HCT116 (cell line): Measurements from ENCODE around the gene DEFB123.

Experiments
- EZH2phosphoT487 ChIP-seq: fragments of 200-600 bp; IDR thresholded peaks from 2 replicates; pipeline ENCODE4 v1.6.1; 2018; ENCODE audit warnings: antibody characterized with exemption, borderline replicate concordance
- POLR2A ChIP-seq: IDR thresholded peaks from 2 replicates; pipeline ENCODE4 v1.7.0; 2011; ENCODE audit warnings: borderline replicate concordance; ENCODE audit not compliant: insufficient read depth, insufficient read length; ENCODE audit errors: extremely low read depth
- POLR2AphosphoS5 ChIP-seq: IDR thresholded peaks from 2 replicates; pipeline ENCODE4 v1.6.1; 2011; ENCODE audit warnings: mild to moderate bottlenecking, low read depth, low read length, moderate library complexity
- TF ChIP-seq, protein P1 (sequence below), 3 experiments: fragments of 200-600 bp in 1 of 3; sonication (generic) in 1 of 3; IDR thresholded peaks in 2 of 3; conservative IDR thresholded peaks in 1 of 3; 2 replicates each; pipeline ENCODE4 v1.5.1; 2012 to 2017; ENCODE audit warnings: low read depth in 2 of 3, low read length in 2 of 3, antibody characterized with exemption in 1 of 3, borderline replicate concordance in 1 of 3, control low read depth in 1 of 3, mild to moderate bottlenecking in 1 of 3, mixed read lengths in 1 of 3, mixed run types in 1 of 3, moderate library complexity in 1 of 3; ENCODE audit not compliant: insufficient read depth in 1 of 3
- TF ChIP-seq, protein P2 (sequence below): IDR thresholded peaks from 2 replicates; pipeline ENCODE4 v1.6.1; 2012

DNA sequence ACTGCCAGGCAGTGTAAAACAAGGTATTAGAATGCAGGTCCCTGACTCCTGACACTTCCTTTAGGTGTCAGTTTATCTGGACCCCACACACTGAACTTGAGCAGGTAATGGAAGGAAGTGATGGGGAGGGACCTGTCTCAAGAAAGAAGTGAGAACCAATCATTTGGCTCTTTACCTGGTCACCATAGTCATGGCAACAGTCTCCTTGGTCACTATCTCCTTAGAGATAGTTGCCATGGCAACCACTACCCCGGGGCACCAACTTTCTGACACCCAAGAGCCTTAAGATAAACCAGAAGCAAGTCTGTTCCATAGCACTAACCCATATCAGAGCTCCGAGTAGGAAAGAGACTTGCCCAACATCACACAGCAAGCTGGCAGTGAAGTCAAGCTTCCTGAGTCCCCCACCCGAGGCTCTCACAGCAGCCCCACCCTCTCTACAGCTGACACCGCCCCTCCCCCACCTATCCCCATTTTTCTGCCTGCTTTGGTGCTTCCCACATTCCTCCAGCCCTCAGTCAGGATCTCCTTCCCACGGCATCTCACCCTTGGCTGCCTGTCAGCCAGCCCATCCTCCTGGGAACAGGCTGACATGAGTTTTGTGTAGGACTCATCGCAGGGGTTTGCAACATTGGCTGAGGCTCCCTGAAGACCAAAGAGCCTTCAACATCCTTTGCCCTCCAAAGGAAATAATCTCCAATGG is 57.6 kb downstream of the DEFB123 start:
- TF ChIP-seq, protein P1, sequence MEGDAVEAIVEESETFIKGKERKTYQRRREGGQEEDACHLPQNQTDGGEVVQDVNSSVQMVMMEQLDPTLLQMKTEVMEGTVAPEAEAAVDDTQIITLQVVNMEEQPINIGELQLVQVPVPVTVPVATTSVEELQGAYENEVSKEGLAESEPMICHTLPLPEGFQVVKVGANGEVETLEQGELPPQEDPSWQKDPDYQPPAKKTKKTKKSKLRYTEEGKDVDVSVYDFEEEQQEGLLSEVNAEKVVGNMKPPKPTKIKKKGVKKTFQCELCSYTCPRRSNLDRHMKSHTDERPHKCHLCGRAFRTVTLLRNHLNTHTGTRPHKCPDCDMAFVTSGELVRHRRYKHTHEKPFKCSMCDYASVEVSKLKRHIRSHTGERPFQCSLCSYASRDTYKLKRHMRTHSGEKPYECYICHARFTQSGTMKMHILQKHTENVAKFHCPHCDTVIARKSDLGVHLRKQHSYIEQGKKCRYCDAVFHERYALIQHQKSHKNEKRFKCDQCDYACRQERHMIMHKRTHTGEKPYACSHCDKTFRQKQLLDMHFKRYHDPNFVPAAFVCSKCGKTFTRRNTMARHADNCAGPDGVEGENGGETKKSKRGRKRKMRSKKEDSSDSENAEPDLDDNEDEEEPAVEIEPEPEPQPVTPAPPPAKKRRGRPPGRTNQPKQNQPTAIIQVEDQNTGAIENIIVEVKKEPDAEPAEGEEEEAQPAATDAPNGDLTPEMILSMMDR (IDR thresholded peaks at IDR 0.05 in 2 of 3, conservative IDR thresholded peaks at IDR 0.05 in 1 of 3; ENCODE audit: borderline replicate concordance in 1 of 3, insufficient read depth in 1 of 3, low read depth in 2 of 3, low read length in 2 of 3) = no peak
- TF ChIP-seq POLR2A = no peak
- TF ChIP-seq EZH2phosphoT487 = no peak
- TF ChIP-seq, protein P2, sequence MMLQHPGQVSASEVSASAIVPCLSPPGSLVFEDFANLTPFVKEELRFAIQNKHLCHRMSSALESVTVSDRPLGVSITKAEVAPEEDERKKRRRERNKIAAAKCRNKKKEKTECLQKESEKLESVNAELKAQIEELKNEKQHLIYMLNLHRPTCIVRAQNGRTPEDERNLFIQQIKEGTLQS = no peak
- TF ChIP-seq POLR2AphosphoS5 = no peak
